ENCODE results near the gene TPSG1.
"Not testable (repeated sequence)": the region's sequence is repeated elsewhere in the genome, so short reads cannot be mapped to it uniquely, and the experiment has no call there.

Gene TPSG1

GRCh38 chr16:1257561-1258224, 32.6 kb upstream of the TPSG1 start:
- no peak overlapping the region for H3K4me3 ChIP-seq (ENCODE audit: low read depth, low read length)
- no peak for DNase-seq (ENCODE audit: low read depth)

DNA sequence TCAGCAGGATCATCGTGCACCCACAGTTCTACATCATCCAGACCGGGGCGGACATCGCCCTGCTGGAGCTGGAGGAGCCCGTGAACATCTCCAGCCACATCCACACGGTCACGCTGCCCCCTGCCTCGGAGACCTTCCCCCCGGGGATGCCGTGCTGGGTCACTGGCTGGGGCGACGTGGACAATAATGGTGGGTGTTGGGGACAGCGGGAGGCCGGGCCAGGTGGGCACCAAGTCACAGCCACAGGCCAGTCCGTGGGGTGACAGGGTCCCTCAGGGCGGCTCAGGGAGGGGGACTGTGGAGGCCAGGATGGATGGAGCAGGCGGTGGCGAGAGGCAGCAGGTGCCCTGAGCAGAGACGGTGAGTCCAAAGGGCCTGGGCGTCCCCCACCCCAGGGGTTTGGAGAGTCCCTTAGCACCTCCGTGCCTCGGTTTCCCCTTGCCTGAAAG, 31.8 kb upstream of the TPSG1 start:
- H3K4me3 ChIP-seq (ENCODE audit: low read depth, low read length) = no peak overlapping the region
- no peak for DNase-seq (ENCODE audit: low read depth)

DNA sequence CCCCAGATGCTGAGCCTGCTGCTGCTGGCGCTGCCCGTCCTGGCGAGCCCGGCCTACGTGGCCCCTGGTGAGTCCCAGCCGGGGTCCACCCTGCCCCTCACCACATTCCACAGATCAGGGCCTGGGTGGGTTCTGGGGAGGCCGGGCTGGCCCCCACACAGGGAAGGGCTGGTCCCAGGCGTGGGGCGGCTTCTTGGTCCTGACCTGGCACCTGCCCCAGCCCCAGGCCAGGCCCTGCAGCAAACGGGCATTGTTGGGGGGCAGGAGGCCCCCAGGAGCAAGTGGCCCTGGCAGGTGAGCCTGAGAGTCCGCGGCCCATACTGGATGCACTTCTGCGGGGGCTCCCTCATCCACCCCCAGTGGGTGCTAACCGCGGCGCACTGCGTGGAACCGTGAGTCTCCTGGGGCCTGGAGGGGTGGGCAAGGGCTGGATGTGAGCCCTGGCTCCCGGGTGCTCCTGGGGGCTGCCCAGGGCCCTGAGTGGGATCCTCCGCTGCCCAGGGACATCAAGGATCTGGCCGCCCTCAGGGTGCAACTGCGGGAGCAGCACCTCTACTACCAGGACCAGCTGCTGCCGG, 31.3 kb upstream of the TPSG1 start:
- H3K4me3 ChIP-seq (ENCODE audit: low read depth, low read length); DNase-seq (ENCODE audit: low read depth): not testable (repeated sequence)

DNA sequence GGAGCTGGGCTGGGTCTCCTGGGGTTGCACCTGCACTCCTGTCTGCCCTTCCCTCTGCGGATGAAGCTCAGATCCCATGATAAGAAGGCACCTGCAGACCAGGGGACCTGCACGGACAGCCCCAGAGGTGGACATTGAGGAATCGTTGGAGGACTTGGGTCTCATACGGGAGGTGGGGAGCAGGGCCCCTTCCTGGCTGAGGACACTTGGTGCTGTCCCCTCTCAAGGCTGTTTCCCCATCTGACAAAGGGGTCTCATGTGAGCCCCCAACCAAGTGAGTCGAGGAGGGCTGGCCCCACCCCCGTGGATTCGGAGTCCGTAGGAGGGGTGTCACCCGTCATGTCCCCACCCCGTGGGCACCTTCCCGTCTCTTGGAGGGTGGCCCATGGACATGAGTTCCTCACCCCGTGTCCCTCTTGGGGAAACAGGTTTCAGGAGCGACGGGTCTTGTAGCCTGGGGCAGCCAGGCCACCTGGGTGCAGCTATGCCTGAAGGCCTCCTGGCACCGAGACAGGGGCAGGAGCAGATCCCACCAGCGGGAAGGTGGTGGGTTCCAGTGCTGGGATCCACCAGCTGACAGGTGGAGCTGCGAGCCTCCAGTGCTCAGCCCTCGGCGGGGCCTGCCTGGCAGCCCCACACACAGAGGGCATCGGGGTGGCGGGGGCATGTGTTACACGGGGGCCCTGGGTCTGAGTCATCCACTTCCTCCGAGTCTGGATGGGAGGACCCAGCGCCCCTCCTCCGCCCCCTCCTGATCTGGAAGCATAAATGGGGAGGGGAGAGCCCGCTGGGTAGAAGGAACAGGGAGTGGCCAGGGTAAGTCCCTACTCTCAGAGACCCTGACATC, 30.4 kb upstream of the TPSG1 start, which contains the start of gene TPSD1:
Gene TPSD1, plus strand, starts transcription at position 794 of the 847 bp plus-strand sequence. CDS start 212 bp downstream, outside the sequence.
- not testable (repeated sequence) for H3K4me3 ChIP-seq (ENCODE audit: low read depth, low read length); DNase-seq (ENCODE audit: low read depth)

GRCh38 chr16:1254821-1255220, 29.8 kb upstream of the TPSG1 start:
- not testable (repeated sequence) for H3K4me3 ChIP-seq (ENCODE audit: low read depth, low read length); DNase-seq (ENCODE audit: low read depth)

DNA sequence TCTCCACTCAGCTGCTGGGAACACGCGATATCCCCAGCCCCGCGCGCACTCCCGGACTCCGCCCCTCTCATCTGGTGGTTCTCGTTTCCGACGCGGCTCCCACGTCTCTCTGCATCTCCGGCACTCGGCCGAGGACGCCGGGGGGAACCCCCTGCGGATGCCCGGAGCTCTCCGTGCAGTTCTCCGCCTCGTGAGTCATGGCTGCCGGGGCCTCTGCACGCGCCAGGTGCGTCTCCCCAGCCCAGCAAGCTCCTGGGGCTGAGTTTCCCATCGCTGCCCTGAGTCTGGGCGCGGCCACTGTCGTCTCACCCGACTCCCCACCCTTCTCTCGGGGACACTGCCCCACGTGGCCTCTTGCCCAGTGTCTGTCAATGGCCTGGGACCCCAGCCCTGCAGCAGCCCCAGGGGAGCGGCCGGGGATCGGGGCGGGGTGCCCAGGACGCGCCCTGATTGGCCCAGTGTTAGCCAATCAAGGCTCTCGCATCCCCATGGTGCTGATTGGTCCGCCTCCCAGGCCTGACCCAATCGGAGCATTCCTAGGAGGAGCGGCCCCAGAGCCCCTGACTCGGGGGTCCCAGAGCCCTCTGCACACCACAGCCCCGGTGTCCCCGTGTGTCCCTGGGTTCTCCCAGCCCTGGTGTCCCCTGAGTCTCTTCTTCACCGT, 28.8 kb upstream of the TPSG1 start:
- H3K4me3 ChIP-seq (ENCODE audit: low read depth, low read length); DNase-seq (ENCODE audit: low read depth): not testable (repeated sequence)

- H3K4me3 ChIP-seq (ENCODE audit: low read depth, low read length); DNase-seq (ENCODE audit: low read depth): not testable (repeated sequence)
These were observed 24.1 kb upstream of the TPSG1 start for GRCh38 chr16:1249031-1249755.

GRCh38 chr16:1247903-1248537, 23.0 kb upstream of the TPSG1 start:
- H3K4me3 ChIP-seq (ENCODE audit: low read depth, low read length); DNase-seq (ENCODE audit: low read depth): not testable (repeated sequence)

- DNase-seq (ENCODE audit: low read depth) = no peak
- no peak overlapping the region for H3K4me3 ChIP-seq (ENCODE audit: low read depth, low read length)
These were observed 20.5 kb upstream of the TPSG1 start for GRCh38 chr16:1245452-1246020.

- H3K4me3 ChIP-seq (ENCODE audit: low read depth, low read length) = no peak overlapping the region
- DNase-seq (ENCODE audit: low read depth) = no peak
These were observed 19.8 kb upstream of the TPSG1 start for GRCh38 chr16:1244881-1245280.

GRCh38 chr16:1243907-1244850, 19.1 kb upstream of the TPSG1 start:
- not testable (repeated sequence) for H3K4me3 ChIP-seq (ENCODE audit: low read depth, low read length); DNase-seq (ENCODE audit: low read depth)

DNA sequence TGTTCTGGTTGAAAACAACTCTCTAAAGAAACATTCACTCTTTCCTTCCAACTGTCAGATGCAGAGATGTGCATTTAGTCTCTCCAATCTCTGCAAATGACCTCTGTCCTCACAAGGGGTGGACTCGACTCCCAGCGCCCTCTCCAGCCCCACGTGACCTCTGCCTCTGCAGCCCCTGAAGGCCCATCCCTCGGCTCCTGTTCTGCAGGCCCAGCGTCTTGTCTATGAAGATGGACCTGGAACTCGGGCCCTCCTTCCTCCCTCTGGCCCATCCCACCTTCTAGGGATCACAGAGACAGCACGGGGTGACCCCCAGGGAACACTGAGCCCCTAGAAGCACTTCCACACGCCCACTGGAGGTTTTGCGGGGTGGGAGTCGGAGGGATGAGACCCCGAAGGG, 18.3 kb upstream of the TPSG1 start:
- DNase-seq (ENCODE audit: low read depth); H3K4me3 ChIP-seq (ENCODE audit: low read depth, low read length): not testable (repeated sequence)

GRCh38 chr16:1241081-1241480, 16.0 kb upstream of the TPSG1 start:
- H3K4me3 ChIP-seq (ENCODE audit: low read depth, low read length); DNase-seq (ENCODE audit: low read depth): not testable (repeated sequence)

DNA sequence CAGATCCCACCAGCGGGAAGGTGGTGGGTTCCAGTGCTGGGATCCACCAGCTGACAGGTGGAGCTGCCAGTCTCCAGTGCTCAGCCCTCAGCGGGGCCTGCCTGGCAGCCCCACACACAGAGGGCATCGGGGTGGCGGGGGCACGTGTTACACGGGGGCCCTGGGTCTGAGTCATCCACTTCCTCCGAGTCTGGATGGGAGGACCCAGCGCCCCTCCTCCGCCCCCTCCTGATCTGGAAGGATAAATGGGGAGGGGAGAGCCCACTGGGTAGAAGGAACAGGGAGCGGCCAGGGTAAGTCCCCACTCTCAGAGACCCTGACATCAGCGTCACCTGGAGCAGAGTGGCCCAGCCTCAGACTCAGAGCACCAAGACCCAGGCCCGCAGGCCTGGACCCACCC, 15.4 kb upstream of the TPSG1 start, which contains the start of gene TPSAB1:
Gene TPSAB1, plus strand, starts transcription at position 270 of the 400 bp plus-strand sequence. CDS start 234 bp downstream, outside the sequence.
- not testable (repeated sequence) for H3K4me3 ChIP-seq (ENCODE audit: low read depth, low read length); DNase-seq (ENCODE audit: low read depth)

DNA sequence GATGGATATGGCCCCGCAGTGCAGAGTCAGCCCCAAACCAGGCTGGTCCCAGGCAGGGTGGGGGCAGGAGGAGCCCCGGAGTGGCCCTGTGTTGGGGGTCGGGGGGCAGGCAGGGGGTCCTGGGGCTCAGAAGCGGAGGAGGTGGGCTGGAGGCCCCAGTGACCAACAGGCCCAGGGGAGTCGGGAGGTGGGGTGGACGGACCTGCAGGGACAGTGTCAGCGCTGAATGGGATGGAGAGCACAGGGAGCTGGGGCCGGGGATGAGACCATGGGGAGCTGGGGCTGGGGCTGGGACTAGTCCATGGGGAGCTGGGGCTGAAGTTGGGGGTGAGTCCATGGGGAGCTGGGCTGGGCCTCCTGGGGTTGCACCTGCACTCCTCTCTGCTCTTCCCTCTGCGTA, 14.5 kb upstream of the TPSG1 start:
- not testable (repeated sequence) for DNase-seq (ENCODE audit: low read depth); H3K4me3 ChIP-seq (ENCODE audit: low read depth, low read length)

- not testable (repeated sequence) for H3K4me3 ChIP-seq (ENCODE audit: low read depth, low read length); DNase-seq (ENCODE audit: low read depth)
These were observed 13.8 kb upstream of the TPSG1 start for GRCh38 chr16:1238909-1239308.

- no peak overlapping the region for H3K4me3 ChIP-seq (ENCODE audit: low read depth, low read length)
- DNase-seq (ENCODE audit: low read depth) = no peak
These were observed 12.9 kb upstream of the TPSG1 start for GRCh38 chr16:1237990-1238389.
